GM13977 (cell line): ENCODE measurements around the gene NPAS3.

Experiments
- DNase-seq: peaks from one replicate; pipeline ENCODE4 v3.0.0; 2012; ENCODE audit warnings: low spot score
- CTCF ChIP-seq: IDR thresholded peaks from 2 replicates; pipeline ENCODE4 v1.5.1; 2012; ENCODE audit warnings: mild to moderate bottlenecking, control low read depth; ENCODE audit not compliant: insufficient read depth; ENCODE audit errors: extremely low read depth, missing control alignments
- in situ Hi-C: fragments of 300-500 bp; cut with MboI; formaldehyde crosslinking; loops from one replicate; pipeline ENCODE4 v1.12.0; 2022; ENCODE audit warnings: low sequenced_read_pairs, low pct_unique_long_range_greater_than_20kb, mixed read lengths, inconsistent platforms; ENCODE audit not compliant: unreplicated experiment

The NPAS3 gene

DNA sequence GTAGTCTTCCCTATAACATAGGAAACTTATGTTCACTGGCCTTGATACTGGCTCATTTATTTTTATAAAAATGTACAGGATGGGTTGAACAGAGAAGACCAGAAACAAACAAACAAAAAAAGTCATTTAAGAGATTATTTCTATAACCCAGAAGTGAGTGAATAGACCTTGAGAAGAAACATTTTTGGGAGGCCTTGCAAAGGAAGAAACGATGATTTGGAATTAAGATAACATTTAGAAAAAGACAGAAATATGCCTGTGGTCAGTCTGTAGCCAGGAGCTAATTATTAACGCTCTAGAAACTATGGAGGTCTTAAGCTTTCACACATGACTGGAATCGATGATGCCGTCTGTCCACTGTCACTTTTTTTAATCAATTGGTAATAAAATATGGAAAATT is 748.2 kb downstream of the NPAS3 start:
- in situ Hi-C loops: no loop called here
- TF ChIP-seq CTCF: no peak
- no peak for DNase-seq

DNA sequence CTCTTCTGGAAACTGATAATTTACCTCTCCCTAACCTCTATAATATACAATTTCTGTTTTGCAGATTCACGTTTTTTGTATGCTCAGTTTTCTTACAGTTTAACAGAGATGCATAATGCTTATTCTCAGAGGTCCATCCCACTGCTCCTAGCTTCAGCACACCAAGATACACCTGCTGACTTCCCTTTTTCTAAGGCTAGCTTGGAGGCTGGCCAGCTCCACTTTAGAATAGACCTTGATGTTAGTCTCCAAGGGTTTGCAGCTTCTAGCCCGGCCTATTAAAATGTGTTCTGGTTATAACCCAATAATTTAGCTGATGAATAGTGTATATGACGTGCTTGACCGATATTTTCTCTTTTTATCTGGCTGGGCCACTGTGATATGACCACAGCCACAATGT is 751.0 kb downstream of the NPAS3 start:
- in situ Hi-C loops: no loop called here
- no peak for TF ChIP-seq CTCF

GRCh38 chr14:33691907-33692306 is 753.2 kb downstream of the NPAS3 start:
- TF ChIP-seq CTCF: no peak
- no peak for DNase-seq
- in situ Hi-C loops: no loop called here

More for the DNA sequence above, 751.0 kb downstream of the NPAS3 start:
- no peak for DNase-seq

- in situ Hi-C loops: no loop called here
- TF ChIP-seq CTCF: no peak
- DNase-seq: no peak
These were observed 754.1 kb downstream of the NPAS3 start for GRCh38 chr14:33692762-33693161.

GRCh38 chr14:33693237-33693636 is 754.6 kb downstream of the NPAS3 start:
- in situ Hi-C loops: no loop called here
- TF ChIP-seq CTCF: no peak
- no peak for DNase-seq

GRCh38 chr14:33696165-33696564 is 757.5 kb downstream of the NPAS3 start:
- in situ Hi-C loops: no loop called here
- no peak for TF ChIP-seq CTCF
- DNase-seq: no peak

DNA sequence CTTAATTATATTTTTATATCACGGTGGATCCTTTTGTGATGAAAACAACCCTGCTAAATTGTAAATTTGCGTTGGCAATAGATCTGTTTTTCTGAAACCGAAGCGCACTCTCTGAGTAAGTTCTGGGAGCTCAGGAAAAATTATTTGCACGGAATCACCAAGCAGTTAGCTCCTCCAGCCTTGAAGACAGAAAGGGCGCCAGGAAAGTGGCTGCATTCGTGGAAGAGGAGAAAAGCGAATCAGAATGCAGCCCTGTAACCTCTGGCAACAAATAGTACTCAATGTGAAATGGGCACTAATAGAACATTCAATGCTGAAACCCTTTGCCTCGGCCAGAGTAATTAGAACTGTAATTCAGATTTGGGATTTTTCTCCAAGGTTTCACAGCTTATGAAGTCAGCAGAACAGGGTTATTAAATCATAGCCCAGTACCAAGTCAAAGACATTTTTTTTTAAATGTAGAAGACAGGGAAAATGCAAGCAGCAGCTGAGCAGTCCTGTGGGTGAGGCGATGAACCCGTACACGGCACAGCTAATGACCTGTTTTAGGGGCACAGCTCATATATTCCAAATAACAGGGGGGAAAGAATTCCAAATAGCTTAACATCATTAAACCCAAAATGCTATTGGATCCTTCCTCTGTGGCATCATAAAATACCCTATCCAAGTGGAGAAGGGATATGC is 760.8 kb downstream of the NPAS3 start:
- TF ChIP-seq CTCF: no peak
- in situ Hi-C loops: no loop called here
- no peak for DNase-seq
